GM23338 (cell line): ENCODE results near the gene PFKFB2. TPM values are rescaled to one million over a fixed set of nuclear protein-coding genes. Genes with fewer than 3 reads are reported as not detected.

Experiments used
- ATAC-seq: fragments of 200-7000 bp; cut with Tn5 transposase; 3 replicates; pipeline ENCODE4 v1.9.1; 2020
- DNase-seq: peaks from one replicate; pipeline ENCODE4 v3.0.0-alpha.2; 2015; ENCODE audit warnings: low spot score
- H2AFZ ChIP-seq: fragments of 200-600 bp; sonication (generic); 2 replicates; pipeline ENCODE4 v1.8.0; 2016; ENCODE audit warnings: antibody characterized with exemption, mild to moderate bottlenecking, moderate library complexity
- H3F3A ChIP-seq: fragments of 200-600 bp; sonication (generic); replicated peaks from 2 replicates; pipeline ENCODE4 v1.8.0; 2017; ENCODE audit warnings: antibody characterized with exemption, mixed run types, low read depth
- H3K27ac ChIP-seq: fragments of 200-600 bp; sonication (generic); 2 replicates; pipeline ENCODE4 v1.6.1; 2016; ENCODE audit warnings: low read depth
- H3K27me3 ChIP-seq: fragments of 200-600 bp; sonication (generic); 2 replicates; pipeline ENCODE4 v1.8.0; 2016; ENCODE audit warnings: mild to moderate bottlenecking, mixed run types, moderate library complexity; ENCODE audit not compliant: insufficient read depth
- H3K36me3 ChIP-seq: fragments of 200-600 bp; sonication (generic); 2 replicates; pipeline ENCODE4 v1.8.0; 2016; ENCODE audit warnings: mild to moderate bottlenecking; ENCODE audit not compliant: insufficient read depth
- H3K4me1 ChIP-seq: fragments of 200-600 bp; sonication (generic); 2 replicates; pipeline ENCODE4 v1.8.0; 2016; ENCODE audit warnings: mild to moderate bottlenecking, moderate library complexity; ENCODE audit not compliant: insufficient read depth
- H3K4me2 ChIP-seq: fragments of 200-600 bp; sonication (generic); 2 replicates; pipeline ENCODE4 v1.7.1; 2017; ENCODE audit warnings: mixed run types
- H3K4me3 ChIP-seq: fragments of 200-600 bp; sonication (generic); 2 replicates; pipeline ENCODE4 v1.6.1; 2016; ENCODE audit warnings: mixed run types
- H3K79me2 ChIP-seq: fragments of 200-600 bp; sonication (generic); replicated peaks from 2 replicates; pipeline ENCODE4 v1.8.0; 2017; ENCODE audit warnings: mild to moderate bottlenecking; ENCODE audit not compliant: insufficient read depth
- H3K9me2 ChIP-seq: fragments of 200-600 bp; sonication (generic); 2 replicates; pipeline ENCODE4 v1.8.0; 2017; ENCODE audit not compliant: insufficient read depth
- H4K20me1 ChIP-seq: fragments of 200-600 bp; sonication (generic); replicated peaks from 2 replicates; pipeline ENCODE4 v1.8.0; 2017; ENCODE audit warnings: mild to moderate bottlenecking; ENCODE audit not compliant: insufficient read depth
- H3K27ac Mint-ChIP-seq: 2 replicates; pipeline ENCODE4 v1.8.0; 2020; ENCODE audit warnings: inconsistent platforms, mild to moderate bottlenecking, moderate library complexity, mixed read lengths
- H3K27me3 Mint-ChIP-seq: 3 replicates; pipeline ENCODE4 v1.8.0; 2022; ENCODE audit warnings: low read depth, mild to moderate bottlenecking, moderate library complexity, mixed read lengths, inconsistent platforms; ENCODE audit not compliant: insufficient read depth, poor library complexity
- H3K36me3 Mint-ChIP-seq: 3 replicates; pipeline ENCODE4 v1.8.0; 2021; ENCODE audit warnings: low read depth, mild to moderate bottlenecking, inconsistent platforms, moderate library complexity, mixed read lengths
- H3K4me1 Mint-ChIP-seq: 3 replicates; pipeline ENCODE4 v1.8.0; 2020; ENCODE audit warnings: mild to moderate bottlenecking, inconsistent platforms, mixed read lengths
- H3K4me3 Mint-ChIP-seq: 3 replicates; pipeline ENCODE4 v1.8.0; 2021; ENCODE audit warnings: moderate library complexity, mild to moderate bottlenecking, inconsistent platforms, mixed read lengths
- H3K9me3 Mint-ChIP-seq: 3 replicates; pipeline ENCODE4 v1.8.0; 2020; ENCODE audit warnings: moderate library complexity, mild to moderate bottlenecking, inconsistent platforms, mixed read lengths
- EZH2phosphoT487 ChIP-seq: fragments of 200-600 bp; sonication (generic); IDR thresholded peaks from one replicate; pipeline ENCODE4 v1.8.1; 2018; ENCODE audit warnings: antibody characterized with exemption; ENCODE audit not compliant: unreplicated experiment
- JUNB ChIP-seq: IDR thresholded peaks from one replicate; pipeline ENCODE4 v1.6.1; 2016; ENCODE audit warnings: antibody characterized with exemption; ENCODE audit not compliant: unreplicated experiment
- POLR2AphosphoS5 ChIP-seq: IDR thresholded peaks from 2 replicates; pipeline ENCODE4 v1.6.1; 2016; ENCODE audit warnings: antibody characterized with exemption, low read depth
- STAT1 ChIP-seq: IDR thresholded peaks from one replicate; pipeline ENCODE4 v1.6.1; 2016; ENCODE audit warnings: antibody characterized with exemption; ENCODE audit not compliant: unreplicated experiment
- polyA plus RNA-seq: library from polyadenylated mRNA; unstranded; fragments of >200 nt; fragmentation: Nextera tagmentation; extraction: Ambion mirVana; gene quantifications from 2 replicates; pipeline ENCODE4 v1.2.1, GENCODE V29; 2016
- total RNA-seq: library from RNA; depleted of rRNA; stranded (reverse); fragments of >200 nt; shearing (Covaris generic); gene quantifications from 2 replicates; pipeline ENCODE4 v1.2.3, GENCODE V29; 2014
- TF ChIP-seq, protein P1 (sequence below): fragments of 250-450 bp; sonication (Bioruptor Pico); IDR thresholded peaks from 2 replicates; pipeline ENCODE4 v1.5.0; 2020; ENCODE audit warnings: mild to moderate bottlenecking, moderate library complexity

PFKFB2 gene
- total and polyA plus RNA-seq, 2 experiments from 2014 or later = 4.9 to 14.8 TPM

- no peak for TF ChIP-seq EZH2phosphoT487
- TF ChIP-seq, protein P1, sequence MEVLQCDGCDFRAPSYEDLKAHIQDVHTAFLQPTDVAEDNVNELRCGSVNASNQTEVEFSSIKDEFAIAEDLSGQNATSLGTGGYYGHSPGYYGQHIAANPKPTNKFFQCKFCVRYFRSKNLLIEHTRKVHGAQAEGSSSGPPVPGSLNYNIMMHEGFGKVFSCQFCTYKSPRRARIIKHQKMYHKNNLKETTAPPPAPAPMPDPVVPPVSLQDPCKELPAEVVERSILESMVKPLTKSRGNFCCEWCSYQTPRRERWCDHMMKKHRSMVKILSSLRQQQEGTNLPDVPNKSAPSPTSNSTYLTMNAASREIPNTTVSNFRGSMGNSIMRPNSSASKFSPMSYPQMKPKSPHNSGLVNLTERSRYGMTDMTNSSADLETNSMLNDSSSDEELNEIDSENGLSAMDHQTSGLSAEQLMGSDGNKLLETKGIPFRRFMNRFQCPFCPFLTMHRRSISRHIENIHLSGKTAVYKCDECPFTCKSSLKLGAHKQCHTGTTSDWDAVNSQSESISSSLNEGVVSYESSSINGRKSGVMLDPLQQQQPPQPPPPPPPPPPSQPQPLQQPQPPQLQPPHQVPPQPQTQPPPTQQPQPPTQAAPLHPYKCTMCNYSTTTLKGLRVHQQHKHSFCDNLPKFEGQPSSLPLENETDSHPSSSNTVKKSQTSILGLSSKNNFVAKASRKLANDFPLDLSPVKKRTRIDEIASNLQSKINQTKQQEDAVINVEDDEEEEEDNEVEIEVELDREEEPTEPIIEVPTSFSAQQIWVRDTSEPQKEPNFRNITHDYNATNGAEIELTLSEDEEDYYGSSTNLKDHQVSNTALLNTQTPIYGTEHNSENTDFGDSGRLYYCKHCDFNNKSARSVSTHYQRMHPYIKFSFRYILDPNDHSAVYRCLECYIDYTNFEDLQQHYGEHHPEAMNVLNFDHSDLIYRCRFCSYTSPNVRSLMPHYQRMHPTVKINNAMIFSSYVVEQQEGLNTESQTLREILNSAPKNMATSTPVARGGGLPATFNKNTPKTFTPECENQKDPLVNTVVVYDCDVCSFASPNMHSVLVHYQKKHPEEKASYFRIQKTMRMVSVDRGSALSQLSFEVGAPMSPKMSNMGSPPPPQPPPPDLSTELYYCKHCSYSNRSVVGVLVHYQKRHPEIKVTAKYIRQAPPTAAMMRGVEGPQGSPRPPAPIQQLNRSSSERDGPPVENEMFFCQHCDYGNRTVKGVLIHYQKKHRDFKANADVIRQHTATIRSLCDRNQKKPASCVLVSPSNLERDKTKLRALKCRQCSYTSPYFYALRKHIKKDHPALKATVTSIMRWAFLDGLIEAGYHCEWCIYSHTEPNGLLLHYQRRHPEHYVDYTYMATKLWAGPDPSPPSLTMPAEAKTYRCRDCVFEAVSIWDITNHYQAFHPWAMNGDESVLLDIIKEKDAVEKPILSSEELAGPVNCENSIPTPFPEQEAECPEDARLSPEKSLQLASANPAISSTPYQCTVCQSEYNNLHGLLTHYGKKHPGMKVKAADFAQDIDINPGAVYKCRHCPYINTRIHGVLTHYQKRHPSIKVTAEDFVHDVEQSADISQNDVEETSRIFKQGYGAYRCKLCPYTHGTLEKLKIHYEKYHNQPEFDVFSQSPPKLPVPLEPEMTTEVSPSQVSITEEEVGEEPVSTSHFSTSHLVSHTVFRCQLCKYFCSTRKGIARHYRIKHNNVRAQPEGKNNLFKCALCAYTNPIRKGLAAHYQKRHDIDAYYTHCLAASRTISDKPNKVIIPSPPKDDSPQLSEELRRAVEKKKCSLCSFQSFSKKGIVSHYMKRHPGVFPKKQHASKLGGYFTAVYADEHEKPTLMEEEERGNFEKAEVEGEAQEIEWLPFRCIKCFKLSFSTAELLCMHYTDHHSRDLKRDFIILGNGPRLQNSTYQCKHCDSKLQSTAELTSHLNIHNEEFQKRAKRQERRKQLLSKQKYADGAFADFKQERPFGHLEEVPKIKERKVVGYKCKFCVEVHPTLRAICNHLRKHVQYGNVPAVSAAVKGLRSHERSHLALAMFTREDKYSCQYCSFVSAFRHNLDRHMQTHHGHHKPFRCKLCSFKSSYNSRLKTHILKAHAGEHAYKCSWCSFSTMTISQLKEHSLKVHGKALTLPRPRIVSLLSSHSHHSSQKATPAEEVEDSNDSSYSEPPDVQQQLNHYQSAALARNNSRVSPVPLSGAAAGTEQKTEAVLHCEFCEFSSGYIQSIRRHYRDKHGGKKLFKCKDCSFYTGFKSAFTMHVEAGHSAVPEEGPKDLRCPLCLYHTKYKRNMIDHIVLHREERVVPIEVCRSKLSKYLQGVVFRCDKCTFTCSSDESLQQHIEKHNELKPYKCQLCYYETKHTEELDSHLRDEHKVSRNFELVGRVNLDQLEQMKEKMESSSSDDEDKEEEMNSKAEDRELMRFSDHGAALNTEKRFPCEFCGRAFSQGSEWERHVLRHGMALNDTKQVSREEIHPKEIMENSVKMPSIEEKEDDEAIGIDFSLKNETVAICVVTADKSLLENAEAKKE (CRISPR knock-in tag) = 0 out of 2 replicates have a peak, but pooled peaks have one; percentile 40
- Histone ChIP-seq H3K36me3 (no peaks in the 10 kb centered on the region), H3K27me3 (no peaks in the 10 kb centered on the region), H3K4me1 (peaks cover 22% of the 10 kb centered on the region), H3F3A (0 out of 2 replicates have a peak, but pooled peaks cover 3% of the 10 kb centered on the region), H4K20me1 (no peaks in the 10 kb centered on the region), H2AFZ (no peak overlapping the region), H3K9me2 (peaks cover 10% of the 10 kb centered on the region; the same call in 1 of the 2 replicates), H3K27ac (no peak overlapping the region), H3K4me2 (peak overlapping the region; percentile 65), H3K79me2 (no peaks in the 10 kb centered on the region), H3K4me3 (0 out of 2 replicates have a peak overlapping the region, but pooled peaks have one; percentile 23)
- H3K27ac Mint-ChIP-seq = no peak overlapping the region
- no peaks in the 10 kb centered on the region; the same call in 2 of the 3 replicates for H3K36me3 Mint-ChIP-seq
- no peaks in the 10 kb centered on the region for H3K9me3 Mint-ChIP-seq
- no peak overlapping the region for H3K4me3 Mint-ChIP-seq
- ATAC-seq = peak; percentile 94
- DNase-seq = peak; percentile 65
- peaks cover 5% of the 10 kb centered on the region for H3K27me3 Mint-ChIP-seq
- H3K4me1 Mint-ChIP-seq = peaks cover 36% of the 10 kb centered on the region
Observed at GRCh38 chr1:207025146-207025880, 27.8 kb upstream of the PFKFB2 start.

DNA sequence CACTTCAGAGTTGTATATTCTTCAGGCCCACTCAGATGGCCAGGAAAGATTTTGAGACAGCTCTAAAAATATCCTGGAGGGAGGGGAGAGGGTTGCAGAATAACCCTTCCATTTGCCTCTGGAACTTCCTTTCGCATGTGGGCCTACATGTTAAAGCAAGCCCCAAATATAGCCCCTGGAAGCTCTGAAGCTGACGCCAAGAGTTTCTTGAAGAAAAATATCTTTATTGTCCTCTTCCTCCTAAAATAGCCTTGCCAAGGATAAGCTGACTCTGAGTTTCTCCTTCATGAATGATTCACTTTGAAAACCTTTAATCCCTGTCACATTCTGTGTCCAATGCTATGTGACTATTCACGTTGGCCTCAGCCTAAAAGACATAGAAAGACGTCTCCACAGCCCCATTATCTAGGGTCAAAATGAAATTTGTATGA, 27.0 kb upstream of the PFKFB2 start:
- peaks cover 3% of the 10 kb centered on the region for H3K27me3 Mint-ChIP-seq
- peaks cover 44% of the 10 kb centered on the region for H3K4me1 Mint-ChIP-seq
- H3K9me3 Mint-ChIP-seq = no peaks in the 10 kb centered on the region
- H3K27ac ChIP-seq = no peak overlapping the region
- H2AFZ ChIP-seq = no peak overlapping the region
- no peak overlapping the region for H3K4me2 ChIP-seq
- H3F3A ChIP-seq = 0 out of 2 replicates have a peak, but pooled peaks cover 3% of the 10 kb centered on the region
- no peak overlapping the region for H3K27ac Mint-ChIP-seq
- no peak overlapping the region for H3K4me3 ChIP-seq
- DNase-seq (no peak), ATAC-seq (no peak)
- peaks cover 26% of the 10 kb centered on the region for H3K4me1 ChIP-seq
- H3K4me3 Mint-ChIP-seq = no peak overlapping the region
- peaks cover 10% of the 10 kb centered on the region; the same call in 1 of the 2 replicates for H3K9me2 ChIP-seq
- H3K79me2 ChIP-seq = no peaks in the 10 kb centered on the region
- H3K27me3 ChIP-seq = no peaks in the 10 kb centered on the region
- no peaks in the 10 kb centered on the region for H4K20me1 ChIP-seq
- H3K36me3 ChIP-seq = no peaks in the 10 kb centered on the region
- H3K36me3 Mint-ChIP-seq = no peaks in the 10 kb centered on the region; the same call in 2 of the 3 replicates
- TF ChIP-seq, protein P1 (CRISPR knock-in tag) = no peak
- TF ChIP-seq POLR2AphosphoS5 = no peak
- TF ChIP-seq STAT1 = no peak
- TF ChIP-seq JUNB = no peak
